SK-N-SH (cell line): ENCODE results near the gene FAM78B. TPM values are rescaled to one million over a fixed set of nuclear protein-coding genes. Genes with fewer than 3 reads are reported as not detected.

Source experiments
- CTCF ChIA-PET: fragments of 300-600, 350-600 bp; formaldehyde crosslinking; extraction: SDS; loops from one replicate; lab custom pipeline; 2021; lab: Yijun Ruan, JAX
- POLR2A ChIA-PET: fragments of 350-600 bp; sonication (Branson Sonifier 250); formaldehyde crosslinking; extraction: SDS; loops from one replicate; lab custom pipeline; 2020; ENCODE audit warnings: antibody characterized with exemption, inconsistent platforms; lab: Yijun Ruan, JAX
- DNase-seq: peaks from one replicate; pipeline ENCODE4 v3.0.0; 2012
- H2AFZ ChIP-seq: fragments of 200-600 bp; sonication (generic); 2 replicates; pipeline ENCODE4 v1.8.1; 2016; ENCODE audit warnings: antibody characterized with exemption, mild to moderate bottlenecking, low read depth
- H3F3A ChIP-seq: fragments of 200-600 bp; sonication (generic); replicated peaks from 2 replicates; pipeline ENCODE3; 2016; ENCODE audit warnings: antibody characterized with exemption, mild to moderate bottlenecking; ENCODE audit not compliant: insufficient read depth
- H3K27ac ChIP-seq, 2 experiments: fragments of 200-500 bp in 1 of 2; fragments of 200-600 bp in 1 of 2; sonication (Bioruptor generic) in 1 of 2; sonication (generic), shearing (Covaris generic) in 1 of 2; 2 replicates each; pipeline versions ENCODE4 v1.5.1 to v1.6.1; 2014 to 2016; ENCODE audit warnings: low read depth in 2 of 2, inconsistent platforms in 1 of 2, low read length in 1 of 2, mild to moderate bottlenecking in 1 of 2, mixed read lengths in 1 of 2
- H3K27me3 ChIP-seq: fragments of 200-600 bp; sonication (generic), shearing (Covaris generic); 2 replicates; pipeline ENCODE4 v1.6.1; 2016; ENCODE audit warnings: mixed run types; ENCODE audit not compliant: insufficient read depth
- H3K36me3 ChIP-seq, 2 experiments: fragments of 200-500 bp in 1 of 2; fragments of 200-600 bp in 1 of 2; sonication (Bioruptor generic) in 1 of 2; sonication (generic) in 1 of 2; replicated peaks in 1 of 2; 2 replicates each; pipeline versions ENCODE3 to v1.5.1; 2014 to 2016; ENCODE audit warnings: low read length in 1 of 2, mild to moderate bottlenecking in 1 of 2; ENCODE audit not compliant: insufficient read depth in 2 of 2, control insufficient read depth in 1 of 2
- H3K4me1 ChIP-seq, 2 experiments: fragments of 200-500 bp in 1 of 2; fragments of 200-600 bp in 1 of 2; sonication (Bioruptor generic) in 1 of 2; sonication (generic), shearing (Covaris generic) in 1 of 2; 2 replicates each; pipeline versions ENCODE4 v1.5.1 to v1.6.1; 2014 to 2016; ENCODE audit warnings: low read depth in 1 of 2, low read length in 1 of 2, mixed run types in 1 of 2; ENCODE audit not compliant: insufficient read depth in 2 of 2, control insufficient read depth in 1 of 2
- H3K4me2 ChIP-seq: fragments of 200-600 bp; sonication (generic), shearing (Covaris generic); 2 replicates; pipeline ENCODE4 v1.6.1; 2017; ENCODE audit warnings: mixed run types
- H3K4me3 ChIP-seq, 2 experiments: fragments of 200-500 bp in 1 of 2; fragments of 200-600 bp in 1 of 2; sonication (Bioruptor generic) in 1 of 2; sonication (generic), shearing (Covaris generic) in 1 of 2; 2 replicates each; pipeline versions ENCODE4 v1.5.1 to v1.8.1; 2014 to 2016; ENCODE audit warnings: low read depth in 2 of 2, inconsistent platforms in 1 of 2, low read length in 1 of 2, mild to moderate bottlenecking in 1 of 2, mixed read lengths in 1 of 2, moderate library complexity in 1 of 2
- H3K79me2 ChIP-seq: fragments of 200-600 bp; sonication (generic); 2 replicates; pipeline ENCODE4 v1.8.1; 2017; ENCODE audit warnings: mild to moderate bottlenecking; ENCODE audit not compliant: insufficient read depth
- H3K9ac ChIP-seq: fragments of 200-600 bp; sonication (generic); 2 replicates; pipeline ENCODE4 v1.6.1; 2017; ENCODE audit warnings: mixed run types
- H3K9me2 ChIP-seq: fragments of 200-600 bp; sonication (generic); 2 replicates; pipeline ENCODE4 v1.6.1; 2017; ENCODE audit warnings: mixed run types
- H3K9me3 ChIP-seq: fragments of 200-600 bp; sonication (generic); 2 replicates; pipeline ENCODE4 v1.6.1; 2017; ENCODE audit warnings: mixed run types, mild to moderate bottlenecking, moderate library complexity
- H4K20me1 ChIP-seq: fragments of 200-600 bp; sonication (generic); 2 replicates; pipeline ENCODE4 v1.6.1; 2017; ENCODE audit warnings: mild to moderate bottlenecking, mixed run types; ENCODE audit not compliant: insufficient read depth
- EP300 ChIP-seq, 2 experiments: IDR thresholded peaks; 2 replicates each; pipeline versions ENCODE4 v1.4.0 to v1.6.1; 2012; ENCODE audit warnings: borderline replicate concordance in 1 of 2, low read depth in 1 of 2, low read length in 1 of 2
- FOSL2 ChIP-seq: IDR thresholded peaks from 2 replicates; pipeline ENCODE4 v1.4.0; 2012; ENCODE audit warnings: low read depth, mild to moderate bottlenecking, moderate library complexity, borderline replicate concordance
- FOXJ3 ChIP-seq: sonication (generic); formaldehyde crosslinking; IDR thresholded peaks from 2 replicates; pipeline ENCODE4 v1.5.1; 2020; ENCODE audit warnings: mild to moderate bottlenecking, missing genetic modification reagents
- FOXM1 ChIP-seq: IDR thresholded peaks from 2 replicates; pipeline ENCODE4 v1.4.0; 2012; ENCODE audit warnings: low read depth, mild to moderate bottlenecking
- JUND ChIP-seq: IDR thresholded peaks from 2 replicates; pipeline ENCODE4 v1.4.0; 2012
- POLR2AphosphoS5 ChIP-seq: IDR thresholded peaks from 2 replicates; pipeline ENCODE4 v1.6.1; 2012; ENCODE audit warnings: low read depth, low read length
- RAD21 ChIP-seq: IDR thresholded peaks from 2 replicates; pipeline ENCODE4 v1.6.1; 2012; ENCODE audit warnings: mild to moderate bottlenecking, low read length
- RXRA ChIP-seq: IDR thresholded peaks from 2 replicates; pipeline ENCODE4 v1.4.0; 2012; ENCODE audit warnings: low read depth, mild to moderate bottlenecking, borderline replicate concordance
- SIN3A ChIP-seq: IDR thresholded peaks from 2 replicates; pipeline ENCODE4 v1.6.1; 2012; ENCODE audit warnings: low read depth, mild to moderate bottlenecking, low read length, moderate library complexity, borderline replicate concordance
- TAF1 ChIP-seq: IDR thresholded peaks from 2 replicates; pipeline ENCODE4 v1.6.1; 2012; ENCODE audit warnings: low read depth, mild to moderate bottlenecking, low read length, moderate library complexity, borderline replicate concordance
- TEAD4 ChIP-seq: IDR thresholded peaks from 2 replicates; pipeline ENCODE4 v1.4.0; 2012; ENCODE audit warnings: mild to moderate bottlenecking, borderline replicate concordance; ENCODE audit not compliant: insufficient read depth
- WGBS: methylation state at CpG from one replicate; pipeline ENCODE4 v1.1.6; 2017; ENCODE audit warnings: low lambda C conversion rate; 5-methylcytosine and 5-hydroxymethylcytosine counted together
- polyA plus RNA-seq, 3 experiments: library from polyadenylated mRNA; depleted of rRNA; stranded (reverse); fragments of >200 nt; gene quantifications; 2 replicates each; pipeline ENCODE4 v1.2.3, GENCODE V29; 2012
- TF ChIP-seq, protein P1 (sequence below): fragments of 200-600 bp; sonication (generic); IDR thresholded peaks from 2 replicates; pipeline ENCODE4 v1.6.1; 2017; ENCODE audit warnings: antibody characterized with exemption, mild to moderate bottlenecking, moderate library complexity
- TF ChIP-seq, protein P2 (sequence below): IDR thresholded peaks from 2 replicates; pipeline ENCODE4 v1.4.0; 2012; ENCODE audit warnings: low read depth, borderline replicate concordance
- TF ChIP-seq, protein P3 (sequence below): fragments of 150-350 bp; IDR thresholded peaks from 2 replicates; pipeline ENCODE4 v1.6.1; 2017; ENCODE audit warnings: antibody characterized with exemption, low read length, low read depth, borderline replicate concordance
- TF ChIP-seq, protein P4 (sequence below): fragments of 150-350 bp; IDR thresholded peaks from 2 replicates; pipeline ENCODE4 v1.6.1; 2016; ENCODE audit warnings: mild to moderate bottlenecking, low read depth, low read length
- TF ChIP-seq, protein P5 (sequence below): IDR thresholded peaks from 2 replicates; pipeline ENCODE4 v1.6.1; 2012; ENCODE audit warnings: mild to moderate bottlenecking, low read depth, low read length, moderate library complexity

Gene FAM78B, protein sequence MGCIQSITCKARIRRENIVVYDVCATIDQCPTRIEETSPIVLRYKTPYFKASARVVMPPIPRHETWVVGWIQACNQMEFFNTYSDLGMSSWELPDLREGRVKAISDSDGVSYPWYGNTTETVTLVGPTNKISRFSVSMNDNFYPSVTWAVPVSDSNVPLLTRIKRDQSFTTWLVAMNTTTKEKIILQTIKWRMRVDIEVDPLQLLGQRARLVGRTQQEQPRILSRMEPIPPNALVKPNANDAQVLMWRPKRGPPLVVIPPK
- 0.34 and 0.36 TPM in 2 replicates for polyA plus RNA-seq (2012; rRNA removed)
- polyA plus RNA-seq (2012; cell fraction: cytosol; rRNA removed): 0.27 and 0.38 TPM in 2 replicates
- 0.54 and 0.71 TPM in 2 replicates for polyA plus RNA-seq (2012; cell fraction: nucleus; rRNA removed)

DNA sequence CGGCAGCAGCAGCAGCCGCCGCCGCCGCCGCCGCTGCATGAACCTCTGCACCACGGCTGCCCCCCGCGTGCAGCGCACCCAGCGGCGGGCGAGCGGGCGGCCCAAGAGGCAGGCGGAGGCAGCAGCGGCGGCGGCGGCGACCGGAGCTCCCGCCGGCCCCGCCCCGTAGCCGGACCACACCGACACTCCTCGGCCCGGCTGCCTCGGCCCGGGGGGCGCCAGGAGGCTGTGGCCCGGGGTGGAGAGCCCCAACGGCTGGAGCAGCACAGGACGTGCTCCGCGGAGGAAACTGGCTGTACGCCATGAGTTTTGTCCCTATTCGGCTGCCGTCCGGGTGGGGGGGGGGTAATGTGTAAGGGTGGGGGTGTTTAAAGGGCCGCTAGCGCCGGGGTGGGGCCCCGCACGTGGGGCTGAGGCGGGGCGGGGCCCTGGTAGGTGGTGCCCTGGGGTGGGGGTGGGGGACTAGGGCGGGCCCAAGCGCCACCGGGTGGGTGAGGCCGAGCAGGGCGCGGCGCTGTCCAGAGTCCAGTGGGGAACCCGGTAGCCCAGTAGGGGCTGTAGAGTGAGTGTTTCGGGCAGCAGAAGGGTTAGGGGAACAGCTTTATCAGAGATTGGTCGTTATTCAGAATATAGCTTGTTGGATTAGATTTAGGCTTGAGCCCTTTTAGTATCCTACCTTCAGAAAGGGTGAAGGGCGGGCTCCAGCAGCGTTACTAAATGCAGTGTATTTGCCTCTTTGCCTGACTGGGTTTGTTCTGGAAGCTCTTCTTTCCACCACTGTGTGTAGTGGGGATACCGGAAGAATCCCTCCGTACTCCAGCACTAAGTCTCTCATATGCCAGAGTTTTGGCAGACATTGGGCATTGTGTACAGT lies at the start of gene FAM78B:
TSS of gene FAM78B (minus strand) at position 304 of the 874 bp plus-strand sequence. CDS start 753 bp downstream, outside the sequence.
- peaks cover 12% of the 10 kb centered on the region; the same call in 1 of the 2 replicates for H3K27me3 ChIP-seq
- H3F3A ChIP-seq: no peaks in the 10 kb centered on the region
- H3K9ac ChIP-seq: no peak within 1 kb of the TSS
- H3K27ac ChIP-seq: no peak within 1 kb of the TSS
- H3K9me2 ChIP-seq: no peaks in the 10 kb centered on the region
- H3K4me2 ChIP-seq: peak within 1 kb of the TSS; percentile 73
- H3K9me3 ChIP-seq: no peaks in the 10 kb centered on the region
- TF ChIP-seq RAD21 (no peak), RXRA (no peak), EP300 (IDR thresholded peaks at IDR 0.05; ENCODE audit: borderline replicate concordance in 1 of 2, low read depth in 1 of 2, low read length in 1 of 2) (0 out of 4 replicates have a peak, but pooled peaks of 1 of the 2 experiments have one; percentile 15), SIN3A (no peak), POLR2AphosphoS5 (no peak), FOXM1 (no peak), FOXJ3 (no peak), TAF1 (no peak), TEAD4 (no peak), FOSL2 (no peak), JUND (no peak)
- TF ChIP-seq, protein P1, sequence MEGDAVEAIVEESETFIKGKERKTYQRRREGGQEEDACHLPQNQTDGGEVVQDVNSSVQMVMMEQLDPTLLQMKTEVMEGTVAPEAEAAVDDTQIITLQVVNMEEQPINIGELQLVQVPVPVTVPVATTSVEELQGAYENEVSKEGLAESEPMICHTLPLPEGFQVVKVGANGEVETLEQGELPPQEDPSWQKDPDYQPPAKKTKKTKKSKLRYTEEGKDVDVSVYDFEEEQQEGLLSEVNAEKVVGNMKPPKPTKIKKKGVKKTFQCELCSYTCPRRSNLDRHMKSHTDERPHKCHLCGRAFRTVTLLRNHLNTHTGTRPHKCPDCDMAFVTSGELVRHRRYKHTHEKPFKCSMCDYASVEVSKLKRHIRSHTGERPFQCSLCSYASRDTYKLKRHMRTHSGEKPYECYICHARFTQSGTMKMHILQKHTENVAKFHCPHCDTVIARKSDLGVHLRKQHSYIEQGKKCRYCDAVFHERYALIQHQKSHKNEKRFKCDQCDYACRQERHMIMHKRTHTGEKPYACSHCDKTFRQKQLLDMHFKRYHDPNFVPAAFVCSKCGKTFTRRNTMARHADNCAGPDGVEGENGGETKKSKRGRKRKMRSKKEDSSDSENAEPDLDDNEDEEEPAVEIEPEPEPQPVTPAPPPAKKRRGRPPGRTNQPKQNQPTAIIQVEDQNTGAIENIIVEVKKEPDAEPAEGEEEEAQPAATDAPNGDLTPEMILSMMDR: no peak; the same call in 1 of the 2 replicates
- TF ChIP-seq, protein P2, sequence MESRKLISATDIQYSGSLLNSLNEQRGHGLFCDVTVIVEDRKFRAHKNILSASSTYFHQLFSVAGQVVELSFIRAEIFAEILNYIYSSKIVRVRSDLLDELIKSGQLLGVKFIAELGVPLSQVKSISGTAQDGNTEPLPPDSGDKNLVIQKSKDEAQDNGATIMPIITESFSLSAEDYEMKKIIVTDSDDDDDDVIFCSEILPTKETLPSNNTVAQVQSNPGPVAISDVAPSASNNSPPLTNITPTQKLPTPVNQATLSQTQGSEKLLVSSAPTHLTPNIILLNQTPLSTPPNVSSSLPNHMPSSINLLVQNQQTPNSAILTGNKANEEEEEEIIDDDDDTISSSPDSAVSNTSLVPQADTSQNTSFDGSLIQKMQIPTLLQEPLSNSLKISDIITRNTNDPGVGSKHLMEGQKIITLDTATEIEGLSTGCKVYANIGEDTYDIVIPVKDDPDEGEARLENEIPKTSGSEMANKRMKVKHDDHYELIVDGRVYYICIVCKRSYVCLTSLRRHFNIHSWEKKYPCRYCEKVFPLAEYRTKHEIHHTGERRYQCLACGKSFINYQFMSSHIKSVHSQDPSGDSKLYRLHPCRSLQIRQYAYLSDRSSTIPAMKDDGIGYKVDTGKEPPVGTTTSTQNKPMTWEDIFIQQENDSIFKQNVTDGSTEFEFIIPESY: no peak
- TF ChIP-seq, protein P3, sequence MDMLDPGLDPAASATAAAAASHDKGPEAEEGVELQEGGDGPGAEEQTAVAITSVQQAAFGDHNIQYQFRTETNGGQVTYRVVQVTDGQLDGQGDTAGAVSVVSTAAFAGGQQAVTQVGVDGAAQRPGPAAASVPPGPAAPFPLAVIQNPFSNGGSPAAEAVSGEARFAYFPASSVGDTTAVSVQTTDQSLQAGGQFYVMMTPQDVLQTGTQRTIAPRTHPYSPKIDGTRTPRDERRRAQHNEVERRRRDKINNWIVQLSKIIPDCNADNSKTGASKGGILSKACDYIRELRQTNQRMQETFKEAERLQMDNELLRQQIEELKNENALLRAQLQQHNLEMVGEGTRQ: no peak
- TF ChIP-seq, protein P4, sequence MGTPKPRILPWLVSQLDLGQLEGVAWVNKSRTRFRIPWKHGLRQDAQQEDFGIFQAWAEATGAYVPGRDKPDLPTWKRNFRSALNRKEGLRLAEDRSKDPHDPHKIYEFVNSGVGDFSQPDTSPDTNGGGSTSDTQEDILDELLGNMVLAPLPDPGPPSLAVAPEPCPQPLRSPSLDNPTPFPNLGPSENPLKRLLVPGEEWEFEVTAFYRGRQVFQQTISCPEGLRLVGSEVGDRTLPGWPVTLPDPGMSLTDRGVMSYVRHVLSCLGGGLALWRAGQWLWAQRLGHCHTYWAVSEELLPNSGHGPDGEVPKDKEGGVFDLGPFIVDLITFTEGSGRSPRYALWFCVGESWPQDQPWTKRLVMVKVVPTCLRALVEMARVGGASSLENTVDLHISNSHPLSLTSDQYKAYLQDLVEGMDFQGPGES: no peak
- TF ChIP-seq, protein P5, sequence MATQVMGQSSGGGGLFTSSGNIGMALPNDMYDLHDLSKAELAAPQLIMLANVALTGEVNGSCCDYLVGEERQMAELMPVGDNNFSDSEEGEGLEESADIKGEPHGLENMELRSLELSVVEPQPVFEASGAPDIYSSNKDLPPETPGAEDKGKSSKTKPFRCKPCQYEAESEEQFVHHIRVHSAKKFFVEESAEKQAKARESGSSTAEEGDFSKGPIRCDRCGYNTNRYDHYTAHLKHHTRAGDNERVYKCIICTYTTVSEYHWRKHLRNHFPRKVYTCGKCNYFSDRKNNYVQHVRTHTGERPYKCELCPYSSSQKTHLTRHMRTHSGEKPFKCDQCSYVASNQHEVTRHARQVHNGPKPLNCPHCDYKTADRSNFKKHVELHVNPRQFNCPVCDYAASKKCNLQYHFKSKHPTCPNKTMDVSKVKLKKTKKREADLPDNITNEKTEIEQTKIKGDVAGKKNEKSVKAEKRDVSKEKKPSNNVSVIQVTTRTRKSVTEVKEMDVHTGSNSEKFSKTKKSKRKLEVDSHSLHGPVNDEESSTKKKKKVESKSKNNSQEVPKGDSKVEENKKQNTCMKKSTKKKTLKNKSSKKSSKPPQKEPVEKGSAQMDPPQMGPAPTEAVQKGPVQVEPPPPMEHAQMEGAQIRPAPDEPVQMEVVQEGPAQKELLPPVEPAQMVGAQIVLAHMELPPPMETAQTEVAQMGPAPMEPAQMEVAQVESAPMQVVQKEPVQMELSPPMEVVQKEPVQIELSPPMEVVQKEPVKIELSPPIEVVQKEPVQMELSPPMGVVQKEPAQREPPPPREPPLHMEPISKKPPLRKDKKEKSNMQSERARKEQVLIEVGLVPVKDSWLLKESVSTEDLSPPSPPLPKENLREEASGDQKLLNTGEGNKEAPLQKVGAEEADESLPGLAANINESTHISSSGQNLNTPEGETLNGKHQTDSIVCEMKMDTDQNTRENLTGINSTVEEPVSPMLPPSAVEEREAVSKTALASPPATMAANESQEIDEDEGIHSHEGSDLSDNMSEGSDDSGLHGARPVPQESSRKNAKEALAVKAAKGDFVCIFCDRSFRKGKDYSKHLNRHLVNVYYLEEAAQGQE: peak; percentile 79
- TF ChIP-seq, all 33 proteins: peak for 2
- peak within 1 kb of the TSS; percentile 60 to 65 for H3K4me3 ChIP-seq
- peaks cover 0 to 8% of the 10 kb centered on the region in 2 experiments; a peak in 2 of 4 replicates for H3K4me1 ChIP-seq
- H4K20me1 ChIP-seq: no peaks in the 10 kb centered on the region
- ChIA-PET CTCF (interaction anchor here (0.7 to 1.9 kb wide), 7 partner anchors 9 to 242 kb away, joined by 3 to 8 read pairs (median 4); no protein-coding TSS in a partner anchor), POLR2A (no interaction called here)
- no peaks in the 10 kb centered on the region for H3K36me3 ChIP-seq
- H2AFZ ChIP-seq: peak within 1 kb of the TSS; percentile 45
- DNase-seq: peak; percentile 95
- H3K79me2 ChIP-seq: no peaks in the 10 kb centered on the region
- 4% methylated on average over 13 of the region's 64 CpGs for WGBS
